ENCODE results near the gene PCBP3. TPM values are rescaled to one million over a fixed set of nuclear protein-coding genes. Genes with fewer than 3 reads are reported as not detected.

PCBP3 gene
- total RNA-seq, 1 experiment from 2014 or later = not detected

GRCh38 chr21:45834026-45834715 lies 190.6 kb downstream of the PCBP3 start:
- H3K4me3 ChIP-seq (ENCODE audit: low read depth in 2 of 2, low read length in 2 of 2) = no peak overlapping the region
- POLR2A ChIA-PET = no interaction called here
- ATAC-seq (no peak), DNase-seq (ENCODE audit: low read depth, low spot score) (no peak)
- H3K36me3 ChIP-seq (ENCODE audit: control insufficient read depth, insufficient read depth, low read length) = no peaks in the 10 kb centered on the region
- H3K27me3 ChIP-seq (ENCODE audit: control insufficient read depth, insufficient read depth, low read length) = no peaks in the 10 kb centered on the region
- in situ Hi-C loops (cut with HindIII; ENCODE audit: low pct_unique_long_range_greater_than_20kb, low sequenced_read_pairs) = no loop called here
- no peaks in the 10 kb centered on the region for H3K9me3 ChIP-seq (ENCODE audit: control insufficient read depth, insufficient read depth, low read depth, low read length)
- no peaks in the 10 kb centered on the region for H3K4me1 ChIP-seq (ENCODE audit: control insufficient read depth, insufficient read depth, low read length)
- CTCF ChIA-PET = no interaction called here
- no peak overlapping the region for H3K27ac ChIP-seq (ENCODE audit: low read length)
- no TSS peak for BruUV-seq (replicated peaks)
- no peak for TF ChIP-seq POLR2AphosphoS5 (IDR thresholded peaks at IDR 0.05; ENCODE audit: low read depth, low read length)
- no peak for TF ChIP-seq REST (IDR thresholded peaks at IDR 0.05; ENCODE audit: insufficient read depth in 1 of 2, low read depth in 2 of 2, low read length in 1 of 2)
- TF ChIP-seq SIN3A (IDR thresholded peaks at IDR 0.05; ENCODE audit: borderline replicate concordance, insufficient read depth, low read depth, low read length) = no peak
- no peak for TF ChIP-seq TCF7L2 (IDR thresholded peaks at IDR 0.05; ENCODE audit: low read depth, low read length)
- TF ChIP-seq CTCF (IDR thresholded peaks at IDR 0.05) = no peak
- intact Hi-C loops (cut with micrococcal nuclease; ENCODE audit: unreplicated experiment) = no loop called here

- no peaks in the 10 kb centered on the region for H3K36me3 ChIP-seq (ENCODE audit: control insufficient read depth, insufficient read depth, low read length)
- ChIA-PET CTCF (no interaction called here), POLR2A (no interaction called here)
- in situ Hi-C loops (cut with HindIII; ENCODE audit: low pct_unique_long_range_greater_than_20kb, low sequenced_read_pairs) = no loop called here
- H3K27me3 ChIP-seq (ENCODE audit: control insufficient read depth, insufficient read depth, low read length) = no peaks in the 10 kb centered on the region
- DNase-seq (ENCODE audit: low read depth, low spot score) = no peak
- ATAC-seq = no peak
- H3K27ac ChIP-seq (ENCODE audit: low read length) = no peak overlapping the region
- TF ChIP-seq POLR2AphosphoS5 (IDR thresholded peaks at IDR 0.05; ENCODE audit: low read depth, low read length) = no peak
- no peak for TF ChIP-seq CTCF (IDR thresholded peaks at IDR 0.05)
- TF ChIP-seq TCF7L2 (IDR thresholded peaks at IDR 0.05; ENCODE audit: low read depth, low read length) = no peak
- TF ChIP-seq REST (IDR thresholded peaks at IDR 0.05; ENCODE audit: insufficient read depth in 1 of 2, low read depth in 2 of 2, low read length in 1 of 2) = no peak
- TF ChIP-seq SIN3A (IDR thresholded peaks at IDR 0.05; ENCODE audit: borderline replicate concordance, insufficient read depth, low read depth, low read length) = no peak
- BruUV-seq (replicated peaks) = no TSS peak
- no peaks in the 10 kb centered on the region for H3K9me3 ChIP-seq (ENCODE audit: control insufficient read depth, insufficient read depth, low read depth, low read length)
- H3K4me3 ChIP-seq (ENCODE audit: low read depth in 2 of 2, low read length in 2 of 2) = no peak overlapping the region
- H3K4me1 ChIP-seq (ENCODE audit: control insufficient read depth, insufficient read depth, low read length) = no peaks in the 10 kb centered on the region
- intact Hi-C loops (cut with micrococcal nuclease; ENCODE audit: unreplicated experiment) = no loop called here
Observed at GRCh38 chr21:45834821-45835293, 191.3 kb downstream of the PCBP3 start.

Data from Panc1 (cell line).